Measurements from ENCODE around the gene HNRNPUL1. TPM values are rescaled to one million over a fixed set of nuclear protein-coding genes. Genes with fewer than 3 reads are reported as not detected.

HNRNPUL1 gene
- polyA plus RNA-seq, 1 donor (not counting 4 experiments of a cell fraction or from before 2014, with no cell fraction given): 48.3 TPM

DNA sequence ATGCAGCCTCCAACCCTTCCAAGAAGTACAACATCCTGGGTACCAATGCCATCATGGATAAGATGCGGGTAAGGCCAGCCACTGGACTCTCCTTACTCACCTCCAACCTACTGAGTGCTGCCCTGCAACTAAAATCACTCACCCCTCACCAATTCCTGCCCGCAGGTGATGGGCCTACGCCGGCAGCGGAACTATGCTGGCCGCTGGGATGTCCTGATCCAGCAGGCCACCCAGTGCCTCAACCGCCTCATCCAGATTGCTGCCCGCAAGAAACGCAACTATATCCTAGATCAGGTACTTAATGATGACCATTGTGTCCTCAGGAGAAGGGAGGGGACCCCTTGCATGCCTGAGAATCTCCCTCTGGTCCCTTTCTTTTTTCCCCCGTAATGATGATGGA lies 30.2 kb downstream of the HNRNPUL1 start:
- Histone ChIP-seq H3K4me1 (ENCODE audit: control insufficient read depth, extremely low read depth, insufficient read depth, low read length) (peaks cover 11% of the 10 kb centered on the region), H3K27ac (ENCODE audit: control insufficient read depth, insufficient read depth, low read length) (no peak overlapping the region), H3K9me3 (ENCODE audit: control insufficient read depth, low read depth, low read length) (no peaks in the 10 kb centered on the region), H3K36me3 (ENCODE audit: control insufficient read depth in 2 of 2, extremely low read depth in 1 of 2, insufficient read depth in 2 of 2, low read length in 2 of 2) (peaks cover 63 to 73% of the 10 kb centered on the region in 2 experiments), H3K9me1 (ENCODE audit: control insufficient read depth, extremely low read depth, insufficient read depth, low read length) (no peaks in the 10 kb centered on the region), H3K4me3 (ENCODE audit: control insufficient read depth in 2 of 3, extremely low read depth in 1 of 3, insufficient read depth in 2 of 3, low read depth in 1 of 3, low read length in 3 of 3) (no peak overlapping the region), H3K4me2 (ENCODE audit: control insufficient read depth, extremely low read depth, insufficient read depth, low read depth, low read length) (no peak overlapping the region), H3K79me2 (ENCODE audit: control insufficient read depth, insufficient read depth, low read length) (peaks cover 2% of the 10 kb centered on the region), H3K27me3 (ENCODE audit: control insufficient read depth, extremely low read depth, insufficient read depth, low read length) (no peaks in the 10 kb centered on the region), H4K20me1 (ENCODE audit: control insufficient read depth, extremely low read depth, insufficient read depth, low read length) (peaks cover 13% of the 10 kb centered on the region), H3K9ac (ENCODE audit: control insufficient read depth, extremely low read depth, insufficient read depth, low read length) (no peak overlapping the region), H2AFZ (ENCODE audit: control insufficient read depth, low read length) (no peak overlapping the region)
- TF ChIP-seq EZH2 (IDR thresholded peaks at IDR 0.05; ENCODE audit: low read length): no peak
- TF ChIP-seq, protein P1, sequence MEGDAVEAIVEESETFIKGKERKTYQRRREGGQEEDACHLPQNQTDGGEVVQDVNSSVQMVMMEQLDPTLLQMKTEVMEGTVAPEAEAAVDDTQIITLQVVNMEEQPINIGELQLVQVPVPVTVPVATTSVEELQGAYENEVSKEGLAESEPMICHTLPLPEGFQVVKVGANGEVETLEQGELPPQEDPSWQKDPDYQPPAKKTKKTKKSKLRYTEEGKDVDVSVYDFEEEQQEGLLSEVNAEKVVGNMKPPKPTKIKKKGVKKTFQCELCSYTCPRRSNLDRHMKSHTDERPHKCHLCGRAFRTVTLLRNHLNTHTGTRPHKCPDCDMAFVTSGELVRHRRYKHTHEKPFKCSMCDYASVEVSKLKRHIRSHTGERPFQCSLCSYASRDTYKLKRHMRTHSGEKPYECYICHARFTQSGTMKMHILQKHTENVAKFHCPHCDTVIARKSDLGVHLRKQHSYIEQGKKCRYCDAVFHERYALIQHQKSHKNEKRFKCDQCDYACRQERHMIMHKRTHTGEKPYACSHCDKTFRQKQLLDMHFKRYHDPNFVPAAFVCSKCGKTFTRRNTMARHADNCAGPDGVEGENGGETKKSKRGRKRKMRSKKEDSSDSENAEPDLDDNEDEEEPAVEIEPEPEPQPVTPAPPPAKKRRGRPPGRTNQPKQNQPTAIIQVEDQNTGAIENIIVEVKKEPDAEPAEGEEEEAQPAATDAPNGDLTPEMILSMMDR (optimal IDR thresholded peaks at IDR 0.05 in 1 of 3, IDR thresholded peaks at IDR 0.05 in 1 of 3, conservative IDR thresholded peaks at IDR 0.05 in 1 of 3; ENCODE audit: extremely low read depth in 1 of 3, insufficient read depth in 2 of 3, low read length in 3 of 3): no peak
- FAIRE-seq (no peak), DNase-seq (ENCODE audit: low read depth, low spot score) (no peak)
- dilution Hi-C loops (cut with MboI; ENCODE audit: extremely low pct_ligation_motif_present, low sequenced_read_pairs): no loop called here

DNA sequence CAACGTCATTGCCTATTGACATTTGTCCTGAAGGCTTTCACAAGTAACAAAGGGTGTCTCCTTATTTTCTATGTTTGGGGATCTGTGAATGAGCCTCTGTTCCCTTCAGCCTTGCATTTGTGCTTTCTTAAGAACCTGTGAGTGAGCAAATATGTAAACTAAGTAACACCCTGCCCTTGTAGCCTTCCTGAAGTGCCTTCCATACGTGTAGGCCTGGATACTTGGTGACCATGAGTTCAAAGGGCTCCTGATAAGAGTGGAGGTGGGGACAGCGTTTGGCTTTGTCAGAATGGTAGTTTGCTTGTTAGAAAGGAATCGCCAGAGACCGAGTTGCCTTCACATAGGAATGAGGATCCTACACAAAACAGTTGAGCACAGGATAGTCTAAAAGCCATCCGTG lies 31.3 kb downstream of the HNRNPUL1 start:
- no peak overlapping the region for H3K9ac ChIP-seq (ENCODE audit: control insufficient read depth, extremely low read depth, insufficient read depth, low read length)
- H3K36me3 ChIP-seq (ENCODE audit: control insufficient read depth in 2 of 2, extremely low read depth in 1 of 2, insufficient read depth in 2 of 2, low read length in 2 of 2): peaks cover 67 to 78% of the 10 kb centered on the region in 2 experiments
- no peaks in the 10 kb centered on the region for H3K27me3 ChIP-seq (ENCODE audit: control insufficient read depth, extremely low read depth, insufficient read depth, low read length)
- no peaks in the 10 kb centered on the region for H3K9me1 ChIP-seq (ENCODE audit: control insufficient read depth, extremely low read depth, insufficient read depth, low read length)
- H2AFZ ChIP-seq (ENCODE audit: control insufficient read depth, low read length): no peak overlapping the region
- H3K79me2 ChIP-seq (ENCODE audit: control insufficient read depth, insufficient read depth, low read length): peaks cover 2% of the 10 kb centered on the region
- no peak overlapping the region for H3K4me3 ChIP-seq (ENCODE audit: control insufficient read depth in 2 of 3, extremely low read depth in 1 of 3, insufficient read depth in 2 of 3, low read depth in 1 of 3, low read length in 3 of 3)
- TF ChIP-seq EZH2 (IDR thresholded peaks at IDR 0.05; ENCODE audit: low read length): no peak
- TF ChIP-seq, protein P1 (optimal IDR thresholded peaks at IDR 0.05 in 1 of 3, IDR thresholded peaks at IDR 0.05 in 1 of 3, conservative IDR thresholded peaks at IDR 0.05 in 1 of 3; ENCODE audit: extremely low read depth in 1 of 3, insufficient read depth in 2 of 3, low read length in 3 of 3): no peak
- dilution Hi-C loops (cut with MboI; ENCODE audit: extremely low pct_ligation_motif_present, low sequenced_read_pairs): no loop called here
- no peak for DNase-seq (ENCODE audit: low read depth, low spot score)
- no peak overlapping the region for H3K4me2 ChIP-seq (ENCODE audit: control insufficient read depth, extremely low read depth, insufficient read depth, low read depth, low read length)
- H4K20me1 ChIP-seq (ENCODE audit: control insufficient read depth, extremely low read depth, insufficient read depth, low read length): peaks cover 13% of the 10 kb centered on the region
- FAIRE-seq: no peak
- peaks cover 11% of the 10 kb centered on the region for H3K4me1 ChIP-seq (ENCODE audit: control insufficient read depth, extremely low read depth, insufficient read depth, low read length)
- H3K9me3 ChIP-seq (ENCODE audit: control insufficient read depth, low read depth, low read length): no peaks in the 10 kb centered on the region
- H3K27ac ChIP-seq (ENCODE audit: control insufficient read depth, insufficient read depth, low read length): no peak overlapping the region
